NOMO-1 treated with dmso at 0.1 percent for 144 hours (cell line): ENCODE measurements around the gene SLC52A1.
A peak's percentile ranks its signal among the peaks of the same experiment; 100 is the strongest.
"Not testable (repeated sequence)": the region's sequence is repeated elsewhere in the genome, so short reads cannot be mapped to it uniquely, and the experiment has no call there.

ENCODE experiments used
- DNase-seq: peaks from one replicate; lab custom pipeline; 2025; ENCODE audit not compliant: unreplicated experiment; lab: John Stamatoyannopoulos, UW

The SLC52A1 gene

DNA sequence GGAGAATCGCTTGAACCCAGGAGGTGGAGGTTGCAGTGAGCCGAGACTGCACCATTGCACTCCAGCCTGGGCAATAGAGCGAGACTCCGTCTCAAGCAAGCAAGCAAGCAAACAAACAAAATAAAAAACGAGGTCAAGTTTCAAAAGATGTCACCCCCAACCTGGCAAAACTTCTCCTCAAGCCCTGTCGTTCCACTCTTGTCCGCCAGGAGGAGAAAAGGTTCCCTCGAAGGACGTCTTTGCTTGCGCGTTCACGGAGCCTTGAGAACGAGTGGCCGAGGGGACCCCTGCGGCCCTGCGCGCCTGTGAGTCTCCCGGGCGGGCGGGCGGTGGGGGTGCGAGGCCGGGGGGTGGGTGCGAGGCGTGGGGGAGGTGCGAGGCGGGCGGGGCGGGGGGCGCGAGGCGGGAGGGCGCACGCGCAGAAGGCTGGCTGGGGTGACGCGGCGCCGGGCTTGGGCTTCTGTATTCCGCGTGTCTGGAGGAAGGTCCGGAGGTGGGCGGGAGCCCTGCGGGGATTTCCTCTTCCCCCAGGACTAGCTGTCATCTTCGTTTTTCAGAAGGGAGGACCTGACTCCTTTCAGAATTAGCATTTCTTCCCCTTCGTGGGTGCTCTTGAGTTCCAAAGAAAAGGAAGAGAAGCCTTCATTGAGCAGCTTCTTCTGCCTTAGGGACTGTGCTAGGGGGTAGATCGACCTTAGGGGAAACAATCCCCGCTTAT is 3.7 kb downstream of the SLC52A1 start:
- DNase-seq, result peak; percentile 78

DNA sequence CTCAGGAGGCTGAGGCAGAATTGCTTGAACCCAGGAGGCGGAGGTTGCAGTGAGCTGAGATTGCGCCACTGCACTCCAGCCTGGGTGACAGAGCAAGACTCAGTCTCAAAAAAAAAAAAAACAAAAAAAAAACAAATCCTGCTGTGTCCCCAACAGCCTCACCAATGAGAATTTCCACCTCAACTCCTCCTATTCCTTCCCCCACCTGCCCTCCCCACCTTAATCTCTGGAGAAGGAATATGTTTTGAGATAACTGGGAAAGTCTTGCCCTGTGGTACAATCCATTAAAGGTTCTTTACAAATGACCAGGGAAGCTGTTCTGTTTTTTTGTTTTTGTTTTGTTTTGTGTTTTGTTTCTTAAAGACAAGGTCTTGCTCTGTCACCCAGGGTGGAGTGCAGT is 5.1 kb downstream of the SLC52A1 start:
- DNase-seq, result not testable (repeated sequence)

DNA sequence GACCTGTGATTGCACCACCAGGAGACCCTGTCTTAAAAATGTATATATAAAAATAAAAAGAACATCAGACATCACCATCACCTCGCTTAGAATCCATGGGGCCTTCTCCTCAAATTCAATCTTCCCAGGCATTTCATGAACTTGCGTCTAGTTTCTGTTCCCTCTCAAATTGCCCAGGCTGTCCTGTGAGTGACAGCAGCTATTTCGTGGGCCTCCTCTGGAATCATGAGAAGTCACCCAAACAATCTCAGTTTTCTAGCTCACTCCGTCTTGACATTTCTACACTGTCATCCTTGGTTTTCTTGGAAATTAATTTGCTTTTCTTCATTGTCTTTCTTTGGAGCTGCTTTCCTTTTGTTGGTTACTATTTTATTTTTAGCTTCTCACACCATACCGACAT is 7.3 kb downstream of the SLC52A1 start:
- no peak for DNase-seq

DNA sequence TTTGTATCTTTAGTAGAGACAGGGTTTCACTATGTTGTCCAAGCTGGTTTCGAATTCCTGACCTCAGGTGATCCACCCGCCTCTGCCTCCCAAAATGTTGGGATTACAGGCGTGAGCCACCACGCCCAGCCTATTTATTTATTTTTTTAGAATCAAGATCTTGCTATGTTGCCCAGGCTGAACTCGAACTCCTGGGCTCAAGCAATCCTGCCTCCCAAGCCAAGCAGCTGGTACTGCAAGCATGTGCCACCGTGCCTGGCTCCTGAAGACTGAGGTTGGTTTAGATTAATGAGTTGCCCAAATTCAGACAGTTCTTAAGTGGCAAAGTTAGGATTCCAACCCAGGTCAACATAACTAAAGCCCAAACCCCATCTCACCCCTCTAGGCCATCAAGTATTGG is 7.9 kb downstream of the SLC52A1 start:
- no peak for DNase-seq

DNA sequence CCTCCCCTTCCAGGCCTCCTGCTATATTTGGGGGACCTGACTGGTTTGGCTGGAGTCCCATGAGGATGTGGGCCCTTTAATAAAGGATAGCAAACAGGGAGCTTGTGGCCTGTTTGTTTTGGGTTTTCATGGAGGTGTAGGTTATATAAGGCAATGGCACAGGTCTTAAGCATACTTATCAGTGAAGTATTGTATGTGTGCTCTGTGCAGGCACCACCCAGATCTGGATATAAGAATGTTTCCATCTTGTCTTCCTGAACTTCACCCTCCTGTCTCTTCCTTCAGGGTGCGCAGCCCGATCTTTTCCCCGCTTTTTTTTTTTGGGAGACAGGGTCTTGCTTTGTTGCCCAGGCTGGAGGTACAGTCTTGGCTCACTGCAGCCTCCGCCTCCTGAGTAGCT is 10.6 kb downstream of the SLC52A1 start:
- no peak for DNase-seq

DNA sequence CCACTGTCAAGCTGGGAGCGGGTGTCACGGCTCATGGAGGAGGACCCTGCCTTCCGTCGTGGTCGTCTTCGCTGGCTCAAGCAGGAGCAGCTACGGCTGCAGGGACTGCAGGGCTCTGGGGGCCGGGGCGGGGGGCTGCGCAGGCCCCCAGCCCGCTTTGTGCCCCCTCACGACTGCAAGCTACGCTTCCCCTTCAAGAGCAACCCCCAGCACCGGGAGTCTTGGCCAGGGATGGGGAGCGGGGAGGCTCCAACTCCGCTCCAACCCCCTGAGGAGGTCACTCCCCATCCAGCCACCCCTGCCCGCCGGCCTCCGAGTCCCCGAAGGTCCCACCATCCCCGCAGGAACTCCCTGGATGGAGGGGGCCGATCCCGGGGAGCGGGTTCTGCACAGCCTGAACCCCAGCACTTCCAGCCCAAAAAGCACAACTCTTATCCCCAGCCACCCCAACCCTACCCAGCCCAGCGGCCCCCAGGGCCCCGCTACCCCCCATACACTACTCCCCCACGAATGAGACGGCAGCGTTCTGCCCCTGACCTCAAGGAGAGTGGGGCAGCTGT is 11.6 kb downstream of the SLC52A1 start:
- DNase-seq, result no peak

DNA sequence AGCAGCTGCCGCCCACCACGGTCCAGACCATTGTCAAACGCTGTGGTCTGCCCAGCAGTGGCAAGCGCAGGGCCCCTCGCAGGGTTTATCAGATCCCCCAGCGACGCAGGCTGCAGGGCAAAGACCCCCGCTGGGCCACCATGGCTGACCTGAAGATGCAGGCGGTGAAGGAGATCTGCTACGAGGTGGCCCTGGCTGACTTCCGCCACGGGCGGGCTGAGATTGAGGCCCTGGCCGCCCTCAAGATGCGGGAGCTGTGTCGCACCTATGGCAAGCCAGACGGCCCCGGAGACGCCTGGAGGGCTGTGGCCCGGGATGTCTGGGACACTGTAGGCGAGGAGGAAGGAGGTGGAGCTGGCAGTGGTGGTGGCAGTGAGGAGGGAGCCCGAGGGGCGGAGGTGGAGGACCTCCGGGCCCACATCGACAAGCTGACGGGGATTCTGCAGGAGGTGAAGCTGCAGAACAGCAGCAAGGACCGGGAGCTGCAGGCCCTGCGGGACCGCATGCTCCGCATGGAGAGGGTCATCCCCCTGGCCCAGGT is 13.0 kb downstream of the SLC52A1 start:
- DNase-seq, result no peak

DNA sequence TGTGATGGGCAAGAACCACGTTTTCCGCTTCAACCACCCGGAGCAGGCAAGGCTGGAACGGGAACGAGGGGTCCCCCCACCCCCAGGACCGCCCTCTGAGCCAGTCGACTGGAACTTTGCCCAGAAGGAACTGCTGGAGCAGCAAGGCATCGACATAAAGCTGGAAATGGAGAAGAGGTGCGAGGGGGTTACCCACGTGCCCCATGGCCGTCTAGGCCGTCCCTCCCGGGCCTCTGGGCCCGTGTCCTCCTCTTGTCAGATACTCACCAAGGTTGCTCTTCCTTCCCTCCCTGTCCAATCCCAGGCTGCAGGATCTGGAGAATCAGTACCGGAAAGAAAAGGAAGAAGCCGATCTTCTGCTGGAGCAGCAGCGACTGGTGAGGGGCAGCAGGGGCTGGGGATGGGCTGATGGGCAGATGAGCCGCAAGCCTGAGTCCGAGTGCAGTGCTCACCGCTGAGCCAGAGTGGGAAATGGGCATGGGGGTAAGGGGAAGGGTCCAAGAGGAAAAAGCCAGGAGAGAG is 14.7 kb downstream of the SLC52A1 start:
- DNase-seq, result no peak

DNA sequence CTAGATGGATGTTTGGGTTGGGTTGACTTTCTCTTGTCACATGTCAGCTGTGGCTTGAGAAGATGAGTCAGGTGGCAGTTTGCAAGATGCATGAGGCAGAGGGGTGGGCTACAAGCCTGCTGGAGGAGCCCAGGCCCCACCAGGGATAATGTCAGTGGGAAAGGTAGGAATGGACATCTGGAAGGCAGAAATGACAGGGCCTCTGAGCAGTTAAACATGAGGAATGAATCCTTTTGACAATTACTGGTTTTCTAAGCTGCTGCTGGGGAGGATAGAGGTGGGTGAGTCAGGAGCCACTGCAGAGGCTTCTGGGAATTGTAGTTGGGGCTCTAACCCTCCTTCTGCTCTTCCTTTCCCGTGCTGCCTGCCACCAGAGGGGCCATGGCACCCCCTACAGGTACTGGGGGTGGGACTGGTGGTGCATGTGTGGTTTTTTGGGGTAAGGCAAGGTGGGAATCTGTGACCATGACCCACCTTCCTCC is 15.7 kb downstream of the SLC52A1 start:
- no peak for DNase-seq

DNA sequence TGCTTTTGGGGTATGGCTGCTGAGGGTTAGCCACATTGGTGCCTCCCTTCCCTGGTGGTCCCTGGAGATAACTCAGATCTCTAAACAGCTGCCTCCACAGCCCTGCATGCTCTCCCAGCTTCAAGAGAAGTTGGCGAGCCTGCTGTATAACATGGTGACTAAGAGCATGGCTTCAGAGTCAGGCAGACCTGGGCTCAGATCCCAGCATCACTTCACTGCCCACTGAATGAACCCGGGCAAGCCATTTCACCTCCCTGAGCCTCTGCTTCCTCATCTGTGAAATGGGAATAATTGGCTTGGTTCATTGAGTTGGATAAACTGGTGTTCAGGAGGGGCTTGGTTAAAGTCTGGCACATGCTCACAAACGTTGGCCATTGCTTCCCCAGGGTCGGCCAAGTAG is 20.9 kb downstream of the SLC52A1 start:
- no peak for DNase-seq

DNA sequence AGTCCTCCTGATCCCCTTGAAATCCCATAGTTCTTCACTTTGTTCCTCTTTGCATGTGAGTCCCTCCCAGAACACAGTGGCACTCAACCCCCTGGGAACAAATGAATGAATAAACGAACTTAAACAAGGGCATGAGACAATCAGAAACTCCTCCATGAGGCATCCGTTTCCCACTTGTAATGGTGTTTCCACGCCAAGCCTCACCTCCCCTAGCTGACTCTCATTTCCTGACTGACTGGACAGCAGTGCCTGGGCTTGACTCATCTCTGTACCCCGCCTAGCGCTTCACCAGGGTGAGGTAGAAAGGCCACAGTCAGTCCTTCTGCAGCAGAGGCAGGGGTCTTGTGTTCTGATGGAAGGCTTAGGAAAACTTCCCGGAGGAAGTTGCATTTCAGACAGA is 23.3 kb downstream of the SLC52A1 start:
- DNase-seq, result no peak

DNA sequence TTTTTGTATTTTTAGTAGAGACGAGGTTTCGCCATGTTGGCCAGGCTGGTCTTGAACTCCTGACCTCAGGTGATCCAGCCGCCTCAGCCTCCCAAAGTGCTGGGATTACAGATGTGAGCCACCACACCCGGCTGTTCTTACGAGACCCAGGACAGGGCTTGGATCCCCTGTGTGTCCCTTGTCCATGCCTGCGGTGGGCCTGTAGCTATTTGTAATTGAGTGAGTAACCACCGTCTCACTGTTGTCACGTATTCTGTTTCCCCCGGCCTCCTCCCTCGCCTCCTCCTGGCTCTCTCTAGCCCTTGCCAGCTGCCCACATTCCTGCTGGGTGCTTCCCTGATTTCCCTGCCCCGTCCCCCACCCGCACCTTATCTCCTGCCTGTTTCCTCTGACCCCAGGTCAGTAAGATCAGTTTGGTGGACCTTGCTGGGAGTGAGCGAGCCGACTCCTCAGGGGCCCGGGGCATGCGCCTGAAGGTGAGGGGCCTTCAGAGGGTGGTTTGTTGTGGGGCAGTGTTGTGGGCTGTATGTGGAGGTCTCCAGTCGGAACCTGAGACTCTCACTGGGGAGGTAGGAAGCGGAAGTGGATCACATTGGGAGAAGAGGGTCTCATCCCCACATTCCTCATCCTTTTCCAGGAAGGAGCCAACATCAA is 31.9 kb downstream of the SLC52A1 start:
- no peak for DNase-seq

DNA sequence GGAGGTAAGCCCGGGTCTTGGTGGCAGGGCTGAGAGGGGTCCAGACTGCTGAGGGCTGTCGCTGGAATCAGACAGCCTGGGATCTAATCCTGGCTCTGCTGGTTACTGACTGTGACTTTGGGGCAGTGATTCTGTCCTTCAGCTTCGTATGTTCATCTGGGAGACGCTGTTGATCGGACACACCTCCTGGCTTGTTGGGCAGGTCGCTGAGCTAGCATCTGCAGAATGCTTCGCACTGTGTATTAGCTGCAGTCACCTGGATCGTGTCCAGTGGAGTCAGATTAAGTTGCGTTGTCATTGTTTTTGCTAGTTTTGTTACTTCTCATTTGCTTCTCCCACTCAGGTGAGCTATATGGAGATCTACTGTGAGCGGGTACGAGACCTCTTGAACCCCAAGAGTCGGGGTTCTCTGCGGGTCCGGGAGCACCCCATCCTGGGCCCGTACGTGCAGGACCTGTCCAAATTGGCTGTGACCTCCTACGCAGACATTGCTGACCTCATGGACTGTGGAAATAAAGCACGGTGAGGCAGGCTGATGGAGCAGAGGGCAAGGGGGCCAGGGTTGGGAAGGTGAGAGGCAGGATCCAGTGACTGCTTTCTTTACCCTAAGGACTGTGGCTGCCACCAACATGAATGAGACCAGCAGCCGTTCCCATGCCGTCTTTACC is 33.0 kb downstream of the SLC52A1 start:
- DNase-seq, result no peak

DNA sequence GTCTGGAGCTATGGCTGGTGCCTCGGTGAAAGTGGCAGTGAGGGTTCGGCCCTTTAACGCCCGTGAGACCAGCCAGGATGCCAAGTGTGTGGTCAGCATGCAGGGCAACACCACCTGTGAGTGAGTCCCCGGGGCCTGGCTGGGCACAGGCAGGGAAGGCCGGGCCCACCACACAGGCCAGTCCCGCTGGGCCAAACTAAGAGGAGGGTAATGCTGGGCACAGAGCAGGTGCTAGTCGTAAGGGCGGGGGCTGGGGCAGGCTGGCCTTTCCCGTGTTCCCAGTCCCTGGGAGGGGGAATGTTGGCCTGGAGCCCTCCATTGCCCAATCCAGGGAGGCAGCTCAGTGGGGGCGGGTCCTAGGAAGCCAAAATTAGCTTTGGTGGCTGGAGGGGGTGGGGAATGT is 35.0 kb downstream of the SLC52A1 start:
- DNase-seq, result no peak

DNA sequence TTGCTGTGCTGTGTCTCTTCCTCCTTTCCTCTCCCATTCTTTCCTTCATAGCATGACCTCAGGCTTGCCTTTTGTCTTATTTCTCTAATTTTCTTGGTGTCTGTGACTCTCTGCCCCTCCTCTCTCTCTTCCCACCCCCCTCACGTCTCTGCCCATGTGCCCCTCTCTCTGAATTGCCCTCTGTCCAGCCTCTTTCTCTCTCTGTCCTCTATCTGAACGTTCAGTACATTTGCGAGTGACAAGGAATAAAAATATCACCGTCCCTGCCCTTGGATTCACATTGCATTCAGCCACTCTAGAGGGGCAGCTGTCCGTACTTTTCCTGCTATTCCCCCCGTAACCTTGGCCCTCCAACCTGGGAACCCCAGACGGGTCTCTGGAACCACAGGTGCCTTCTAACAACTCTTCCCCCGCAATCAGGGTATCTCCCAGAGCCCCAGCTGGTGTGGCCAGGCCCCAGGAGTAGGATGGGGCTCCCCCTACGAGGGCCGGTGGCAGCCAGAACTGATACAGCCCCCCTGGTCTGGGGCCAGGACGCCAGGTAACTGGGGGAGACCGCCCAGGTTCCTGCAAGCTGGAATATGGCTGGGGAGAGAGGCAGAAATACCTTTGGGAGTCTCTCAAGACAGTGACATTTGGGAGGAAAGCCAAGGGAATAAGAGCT is 35.7 kb downstream of the SLC52A1 start:
- DNase-seq, result no peak

DNA sequence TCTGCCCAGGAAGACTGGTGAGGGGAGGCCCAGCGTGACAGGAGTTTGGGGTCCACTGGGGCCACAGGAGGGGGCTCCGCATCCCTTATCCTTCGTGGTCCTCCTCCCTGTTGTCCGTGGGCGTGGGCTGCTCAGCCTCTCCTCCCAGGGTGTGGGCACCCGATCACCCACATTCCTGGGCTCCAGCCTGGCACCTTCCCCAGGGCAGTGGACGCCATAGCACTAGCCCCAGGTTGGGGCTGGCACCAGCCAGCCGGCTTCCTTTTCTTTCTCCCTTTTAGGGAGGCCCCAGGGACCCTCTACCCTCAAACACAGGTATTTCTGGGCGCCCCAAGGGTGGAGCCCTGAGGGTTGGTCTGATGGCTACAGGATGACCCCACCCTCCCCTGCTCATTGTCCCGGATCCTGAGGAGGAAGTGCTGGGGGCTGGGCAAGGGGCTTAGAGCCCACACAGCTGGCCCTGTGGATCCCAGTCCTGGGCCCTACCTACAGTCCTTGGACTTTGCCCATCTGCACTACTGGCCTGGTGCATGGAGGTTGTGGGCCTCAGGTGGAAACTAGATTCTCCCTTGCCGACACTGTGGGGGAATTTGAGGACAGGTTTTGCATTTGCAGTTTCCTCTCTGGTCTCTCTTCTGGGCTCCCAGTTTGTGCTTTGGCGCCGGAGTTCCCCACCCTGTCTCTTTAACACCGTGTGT is 36.3 kb downstream of the SLC52A1 start:
- no peak for DNase-seq

DNA sequence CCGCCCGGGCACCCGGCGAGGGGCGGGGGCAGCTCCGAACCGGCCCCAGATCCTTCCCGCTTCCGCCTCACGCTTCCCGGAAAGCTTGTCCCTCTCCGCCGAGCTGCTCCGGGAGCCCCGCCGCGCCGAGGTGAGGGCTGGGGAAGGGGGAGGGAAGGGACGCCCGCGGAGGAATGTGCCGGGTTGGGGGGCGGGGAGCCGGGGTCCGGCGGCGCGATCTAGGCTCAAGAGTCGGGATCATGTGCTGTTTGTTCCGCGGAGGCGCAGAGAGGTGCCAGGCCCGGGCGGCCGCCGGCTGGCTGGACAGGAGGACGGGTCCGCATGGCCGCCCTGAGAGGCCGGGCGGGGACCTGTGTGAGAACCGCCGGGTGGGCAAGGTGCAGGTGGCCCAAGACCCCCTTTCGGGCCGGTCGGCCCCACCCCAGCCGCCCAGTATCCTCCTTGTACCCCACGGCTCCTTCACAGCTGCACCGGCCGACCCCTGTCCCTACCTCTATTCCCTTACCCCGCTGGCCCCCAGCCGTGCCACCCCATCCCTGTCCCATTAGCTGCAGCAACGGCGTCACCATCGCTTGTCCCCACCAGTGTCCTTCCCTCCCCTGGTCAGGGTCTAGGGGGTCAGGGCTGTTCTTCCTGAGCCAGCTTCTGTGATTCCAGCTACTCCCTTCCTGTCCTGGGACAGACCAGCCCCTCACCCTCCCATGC is 37.0 kb downstream of the SLC52A1 start:
- DNase-seq, result no peak

DNA sequence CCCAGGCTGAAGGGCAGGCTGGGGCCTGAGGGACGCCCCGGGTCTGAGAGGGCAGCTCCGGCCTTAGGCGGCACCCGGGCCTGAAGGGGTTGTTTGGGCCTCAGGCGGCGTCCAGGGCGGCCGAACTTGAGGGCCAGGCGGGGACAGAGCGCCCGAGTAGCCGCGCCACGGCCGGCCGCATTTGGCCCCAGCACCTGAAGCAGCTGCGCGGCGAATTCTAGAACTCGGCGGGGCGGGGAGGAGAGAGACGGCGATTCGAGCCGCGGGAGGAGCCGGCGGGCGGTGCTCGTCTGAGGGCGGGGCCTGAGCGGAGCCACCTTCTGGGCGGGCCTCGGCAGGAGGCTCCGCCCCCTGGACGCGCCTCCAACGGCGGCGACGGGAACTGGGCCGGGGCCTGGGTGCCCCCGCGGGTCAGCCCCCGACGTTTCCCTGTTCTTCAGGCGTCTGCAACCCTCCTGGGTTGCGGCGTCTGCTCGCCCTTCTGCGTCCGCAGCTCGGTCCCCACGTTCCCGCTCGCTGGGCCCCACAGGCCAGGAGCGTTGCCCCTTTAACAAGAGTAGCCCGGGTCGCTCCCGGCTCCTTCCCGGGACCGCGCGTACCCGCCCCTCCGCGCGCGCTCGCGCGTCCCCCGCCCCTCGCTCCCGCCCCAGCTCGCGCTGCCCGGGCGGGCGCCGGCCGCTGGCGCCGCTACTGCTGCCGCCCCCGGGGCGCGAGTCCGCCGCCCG is 37.8 kb downstream of the SLC52A1 start, which contains the start of the genes INCA1 and KIF1C:
INCA1 (minus strand) TSS at position 221 of the 725 bp plus-strand sequence. CDS start 3,085 bp downstream, outside the sequence.
KIF1C (plus strand) TSS at position 649 of the 725 bp plus-strand sequence. CDS start 2,297 bp downstream, outside the sequence.
- peak; percentile 89 for DNase-seq
